HEK293T (cell line): Measurements from ENCODE around the gene SLC29A1.

Experiments used
- CTCF ChIA-PET: fragments of 350-600 bp; formaldehyde crosslinking; extraction: SDS; loops from one replicate; lab custom pipeline; 2021; ENCODE audit warnings: antibody characterized with exemption, inconsistent platforms; lab: Yijun Ruan, JAX
- POLR2A ChIA-PET: fragments of 350-600 bp; formaldehyde crosslinking; extraction: SDS; loops from one replicate; lab custom pipeline; 2020; ENCODE audit warnings: antibody characterized with exemption, inconsistent platforms; lab: Yijun Ruan, JAX
- DNase-seq: peaks from one replicate; pipeline ENCODE4 v3.0.0; 2012; ENCODE audit warnings: mixed read lengths; ENCODE audit errors: extremely low spot score
- ARNT ChIP-seq: fragments of 450-650 bp; IDR thresholded peaks from 2 replicates; pipeline ENCODE4 v1.6.1; 2017; ENCODE audit warnings: mild to moderate bottlenecking
- BHLHE40 ChIP-seq: fragments of 450-650 bp; IDR thresholded peaks from 2 replicates; pipeline ENCODE4 v1.6.1; 2016; ENCODE audit warnings: mild to moderate bottlenecking, moderate library complexity, borderline replicate concordance
- CTBP1 ChIP-seq: fragments of 450-650 bp; IDR thresholded peaks from 2 replicates; pipeline ENCODE4 v1.6.1; 2016; ENCODE audit warnings: borderline replicate concordance
- ELF4 ChIP-seq: fragments of 450-650 bp; IDR thresholded peaks from 2 replicates; pipeline ENCODE4 v1.6.1; 2017; ENCODE audit warnings: antibody characterized with exemption
- FOXA1 ChIP-seq: fragments of 450-650 bp; IDR thresholded peaks from 2 replicates; pipeline ENCODE4 v1.6.1; 2016; ENCODE audit warnings: mild to moderate bottlenecking
- FOXK2 ChIP-seq: fragments of 450-650 bp; IDR thresholded peaks from 2 replicates; pipeline ENCODE4 v1.6.1; 2016; ENCODE audit warnings: mild to moderate bottlenecking
- FOXM1 ChIP-seq: fragments of 450-650 bp; IDR thresholded peaks from 2 replicates; pipeline ENCODE4 v1.6.1; 2017; ENCODE audit warnings: mild to moderate bottlenecking, borderline replicate concordance
- HDGF ChIP-seq: fragments of 450-650 bp; IDR thresholded peaks from 2 replicates; pipeline ENCODE4 v1.6.1; 2017; ENCODE audit warnings: antibody characterized with exemption, borderline replicate concordance
- L3MBTL2 ChIP-seq: fragments of 450-650 bp; conservative IDR thresholded peaks from 2 replicates; pipeline ENCODE4 v1.6.1; 2016; ENCODE audit warnings: mild to moderate bottlenecking
- LEF1 ChIP-seq: fragments of 450-650 bp; IDR thresholded peaks from 2 replicates; pipeline ENCODE4 v1.6.1; 2017; ENCODE audit warnings: mild to moderate bottlenecking, borderline replicate concordance
- NFRKB ChIP-seq: fragments of 450-650 bp; IDR thresholded peaks from 2 replicates; pipeline ENCODE4 v1.6.1; 2016; ENCODE audit warnings: mild to moderate bottlenecking, moderate library complexity
- PKNOX1 ChIP-seq: fragments of 450-650 bp; IDR thresholded peaks from 2 replicates; pipeline ENCODE4 v1.6.1; 2016
- SP1 ChIP-seq: fragments of 450-650 bp; IDR thresholded peaks from 2 replicates; pipeline ENCODE4 v1.6.1; 2017
- SUZ12 ChIP-seq: fragments of 450-650 bp; IDR thresholded peaks from 2 replicates; pipeline ENCODE4 v1.6.1; 2016; ENCODE audit warnings: mild to moderate bottlenecking
- TARDBP ChIP-seq: fragments of 450-650 bp; IDR thresholded peaks from 2 replicates; pipeline ENCODE4 v1.6.1; 2016
- ZNF384 ChIP-seq: fragments of 450-650 bp; IDR thresholded peaks from 2 replicates; pipeline ENCODE4 v1.6.1; 2016

Gene SLC29A1

GRCh38 chr6:44256775-44257024 lies 33.3 kb downstream of the SLC29A1 start:
- TF ChIP-seq PKNOX1 (no peak), CTBP1 (no peak), TARDBP (no peak), ELF4 (no peak), L3MBTL2 (no peak), BHLHE40 (no peak), LEF1 (no peak), SP1 (no peak), ARNT (no peak), FOXK2 (no peak), NFRKB (no peak), ZNF384 (no peak)
- ChIA-PET CTCF (interaction anchor here (0.5 to 3.4 kb wide), 18 partner anchors 8 to 256 kb away, joined by 3 to 28 read pairs (median 4); partner anchors contain the start of genes HSP90AB1 and TMEM151B), POLR2A (interaction anchor here (0.6 to 3.7 kb wide), 18 partner anchors 10 to 554 kb away, joined by 3 to 117 read pairs (median 4); partner anchors contain the start of genes HSP90AB1 and SLC29A1)
- DNase-seq = peak; percentile 36

DNA sequence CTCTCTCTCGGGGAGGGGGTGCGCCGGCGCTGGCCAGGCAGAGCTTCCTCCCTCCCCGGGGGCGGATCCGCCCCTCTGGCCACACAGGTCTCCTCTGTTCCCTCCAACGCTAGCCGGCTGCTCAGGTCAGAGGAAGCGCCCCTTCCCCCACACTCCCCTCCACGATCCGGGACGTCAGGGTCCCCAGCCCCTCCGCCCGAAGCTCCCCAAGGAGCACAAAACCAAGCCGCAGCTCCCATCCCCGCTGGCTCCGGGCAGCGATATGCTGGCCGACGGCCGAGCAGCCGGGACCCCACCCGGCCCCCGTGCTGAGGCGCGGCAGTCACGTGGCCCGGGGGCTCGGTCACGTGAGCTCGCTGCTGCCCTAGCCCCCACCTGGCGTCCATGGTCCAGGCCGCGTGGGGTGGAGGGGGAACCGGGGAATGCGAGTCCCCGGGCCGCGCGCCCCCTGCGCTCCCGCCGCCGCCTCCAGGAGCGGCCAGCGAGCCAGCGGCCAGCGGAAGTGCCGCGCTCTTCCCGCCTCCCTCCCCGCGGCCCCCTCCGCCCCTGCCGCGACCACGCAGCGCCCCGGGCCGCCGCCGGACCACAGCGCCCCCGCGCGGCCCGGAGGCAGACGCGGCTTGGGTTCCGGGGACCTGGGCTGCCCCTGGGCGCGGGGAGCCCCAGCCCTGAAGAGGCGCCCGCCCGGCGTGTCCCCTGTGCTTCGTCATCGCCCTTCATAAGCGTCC lies 33.8 kb downstream of the SLC29A1 start, which contains the start of gene SLC35B2:
SLC35B2 (minus strand) TSS at position 504 of the 728 bp plus-strand sequence; CDS start at position 386, 118 bp downstream.
- POLR2A ChIA-PET = interaction anchor here (0.6 to 3.7 kb wide), 18 partner anchors 11 to 554 kb away, joined by 3 to 117 read pairs (median 4); partner anchors contain the start of genes HSP90AB1 and SLC29A1
- TF ChIP-seq FOXM1 (peak; percentile 92), L3MBTL2 (peak; percentile 90), HDGF (no peak), ARNT (no peak), LEF1 (no peak), NFRKB (no peak), ZNF384 (no peak), FOXK2 (no peak)
- CTCF ChIA-PET = interaction anchor here (0.5 to 3.4 kb wide), 18 partner anchors 8 to 256 kb away, joined by 3 to 28 read pairs (median 4); partner anchors contain the start of genes HSP90AB1 and TMEM151B
- DNase-seq = peak; percentile 78

DNA sequence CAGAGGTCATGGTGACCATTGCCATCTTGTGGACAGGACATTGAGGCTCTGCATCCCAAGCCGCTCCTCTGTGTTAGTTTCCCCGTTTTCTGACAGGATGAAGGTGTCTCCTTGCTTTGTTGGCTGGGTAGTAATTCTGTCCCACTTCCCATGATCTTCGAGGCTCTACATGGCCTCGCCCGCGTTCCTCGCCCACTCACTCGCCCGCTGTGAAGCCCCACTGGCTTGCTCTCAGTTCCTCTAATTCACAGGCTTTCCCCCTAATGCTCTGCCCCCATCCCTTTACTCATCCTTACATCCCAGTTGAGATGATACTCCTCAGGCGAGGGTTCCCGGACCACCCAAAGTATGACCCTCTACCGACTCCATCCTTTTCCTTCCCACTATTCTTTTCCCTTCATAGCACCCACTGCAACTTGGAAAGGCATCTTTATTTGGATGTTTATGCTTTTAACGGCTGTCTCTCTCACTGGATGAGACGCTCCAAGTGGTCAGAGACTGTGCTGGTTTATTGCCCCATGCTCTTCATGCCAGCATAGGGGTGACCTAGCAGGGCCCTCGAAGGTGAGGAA lies 34.4 kb downstream of the SLC29A1 start:
- ChIA-PET POLR2A (interaction anchor here (1.1 to 3.7 kb wide), 6 partner anchors 12 to 82 kb away, joined by 3 to 117 read pairs (median 5); partner anchors contain the start of gene HSP90AB1), CTCF (interaction anchor here (1.1 kb wide), 1 partner anchor 9 kb away, joined by 3 read pairs; no protein-coding TSS in a partner anchor)
- no peak for TF ChIP-seq PKNOX1
- no peak for TF ChIP-seq FOXA1
- TF ChIP-seq ARNT = no peak
- no peak for TF ChIP-seq LEF1
- no peak for TF ChIP-seq ZNF384
- no peak for DNase-seq

GRCh38 chr6:44258325-44258863 lies 35.0 kb downstream of the SLC29A1 start:
- CTCF ChIA-PET = no interaction called here
- POLR2A ChIA-PET = interaction anchor here (3.7 kb wide), 1 partner anchor 12 kb away, joined by 117 read pairs; the partner anchor contains the start of gene HSP90AB1
- no peak for DNase-seq
- no peak for TF ChIP-seq FOXM1
- no peak for TF ChIP-seq HDGF
- TF ChIP-seq BHLHE40 = no peak

DNA sequence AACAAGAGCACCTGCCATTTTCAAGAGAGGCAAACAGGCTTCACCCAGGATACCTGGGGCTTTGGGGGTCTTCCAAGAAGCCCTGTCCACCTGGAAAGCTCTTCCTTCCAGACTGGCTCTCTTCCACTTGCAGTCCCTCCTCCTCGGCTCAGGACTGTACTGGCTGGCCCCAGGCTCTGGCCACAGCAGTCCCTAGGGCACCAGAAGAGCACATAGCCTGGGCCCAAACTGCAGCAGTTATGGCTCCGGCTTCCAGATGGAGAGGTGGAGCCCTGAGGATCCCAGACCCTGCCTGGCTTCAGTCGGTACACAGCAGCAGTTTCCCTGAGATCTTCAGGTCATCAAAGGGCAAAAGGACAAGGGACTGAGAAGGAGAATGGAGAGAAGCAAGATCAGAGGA lies 35.5 kb downstream of the SLC29A1 start:
- POLR2A ChIA-PET = no interaction called here
- CTCF ChIA-PET = no interaction called here
- no peak for TF ChIP-seq ARNT
- TF ChIP-seq NFRKB = no peak
- no peak for TF ChIP-seq ZNF384
- TF ChIP-seq SUZ12 = no peak
- DNase-seq = no peak

DNA sequence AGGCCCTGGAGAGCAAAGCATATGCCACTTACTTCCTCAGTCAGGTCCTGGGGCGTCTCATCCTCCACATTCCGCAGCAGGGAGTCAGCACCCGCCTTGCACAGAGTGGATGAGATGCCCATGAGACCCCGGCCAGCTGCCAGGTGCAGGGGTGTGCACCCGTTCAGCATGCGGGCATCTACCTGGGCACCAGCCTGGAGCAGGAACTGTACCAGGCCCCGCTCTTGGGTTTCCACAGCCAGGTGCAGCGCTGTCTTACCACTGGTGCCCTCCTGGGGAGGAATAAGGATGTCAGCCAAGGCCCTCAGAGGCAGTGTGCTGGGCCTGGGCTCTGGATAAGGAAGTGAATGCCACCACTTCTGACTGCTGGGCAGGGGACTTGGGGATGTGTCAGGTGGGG lies 36.6 kb downstream of the SLC29A1 start:
- POLR2A ChIA-PET = interaction anchor here (0.9 kb wide), 1 partner anchor 13 kb away, joined by 4 read pairs; the partner anchor contains the start of gene HSP90AB1

More for the DNA sequence above, 36.6 kb downstream of the SLC29A1 start:
- CTCF ChIA-PET = no interaction called here
- TF ChIP-seq SP1 (no peak), PKNOX1 (no peak), ARNT (no peak), SUZ12 (no peak), NFRKB (no peak), HDGF (no peak), FOXA1 (no peak), TARDBP (no peak), L3MBTL2 (no peak), CTBP1 (no peak)
- no peak for DNase-seq
